CD4-positive, alpha-beta memory T cell (primary cell): ENCODE results near the gene MAST4. TPM values are rescaled to one million over a fixed set of nuclear protein-coding genes. Genes with fewer than 3 reads are reported as not detected.

Source experiments
- CTCF ChIA-PET: fragments of 350-600 bp; sonication (Branson Sonifier 250); formaldehyde crosslinking; loops from one replicate; lab custom pipeline; 2021; ENCODE audit warnings: inconsistent platforms; ENCODE audit not compliant: partially characterized antibody; lab: Charles Lee
- POLR2A ChIA-PET: fragments of 350-600 bp; sonication (Branson Sonifier 250); formaldehyde crosslinking; loops from one replicate; lab custom pipeline; 2021; ENCODE audit not compliant: partially characterized antibody; lab: Charles Lee
- DNase-seq, 5 donors: peaks; one replicate each; pipeline versions ENCODE4 v3.0.0 to v3.0.0-alpha.2; 2020 to 2022; ENCODE audit warnings: mixed read lengths in 1 of 5
- H3K27ac ChIP-seq: one replicate; pipeline ENCODE4 v1.7.0; 2013; ENCODE audit warnings: low read depth, low read length
- H3K27me3 ChIP-seq: 2 replicates; pipeline ENCODE4 v1.7.0; 2013; ENCODE audit warnings: mild to moderate bottlenecking, low read length, moderate library complexity; ENCODE audit not compliant: insufficient read depth
- H3K36me3 ChIP-seq: 2 replicates; pipeline ENCODE4 v1.7.0; 2013; ENCODE audit warnings: mild to moderate bottlenecking, low read length, moderate library complexity; ENCODE audit not compliant: insufficient read depth
- H3K4me1 ChIP-seq: 2 replicates; pipeline ENCODE4 v1.7.0; 2013; ENCODE audit warnings: mild to moderate bottlenecking, low read length, moderate library complexity; ENCODE audit not compliant: insufficient read depth
- H3K4me3 ChIP-seq, 2 donors: one replicate each; pipeline ENCODE4 v1.7.0; 2013; ENCODE audit warnings: low read length in 2 of 2, mild to moderate bottlenecking in 1 of 2
- H3K9me3 ChIP-seq, 2 donors: one replicate each; pipeline ENCODE4 v1.7.0; 2013; ENCODE audit warnings: low read length in 2 of 2, control low read depth in 1 of 2; ENCODE audit not compliant: control insufficient read depth in 1 of 2
- H3K27ac Mint-ChIP-seq, 7 donors: one replicate each; pipeline ENCODE4 v1.8.0; 2020 to 2021; ENCODE audit warnings: mixed read lengths in 7 of 7, mild to moderate bottlenecking in 6 of 7, inconsistent platforms in 3 of 7, moderate library complexity in 3 of 7
- H3K27me3 Mint-ChIP-seq, 2 donors: one replicate each; pipeline ENCODE4 v1.8.0; 2020 to 2021; ENCODE audit warnings: mixed read lengths in 2 of 2
- H3K36me3 Mint-ChIP-seq, 2 donors: one replicate each; pipeline ENCODE4 v1.8.0; 2020 to 2021; ENCODE audit warnings: mixed read lengths in 2 of 2, inconsistent platforms in 1 of 2, mild to moderate bottlenecking in 1 of 2
- H3K4me1 Mint-ChIP-seq, 4 donors: one replicate each; pipeline ENCODE4 v1.8.0; 2020 to 2021; ENCODE audit warnings: mixed read lengths in 4 of 4, mild to moderate bottlenecking in 1 of 4
- H3K4me3 Mint-ChIP-seq, 8 donors: one replicate each; pipeline ENCODE4 v1.8.0; 2020 to 2021; ENCODE audit warnings: mixed read lengths in 8 of 8, mild to moderate bottlenecking in 7 of 8, moderate library complexity in 6 of 8, inconsistent platforms in 3 of 8
- H3K9me3 Mint-ChIP-seq, 8 donors: one replicate each; pipeline ENCODE4 v1.8.0; 2020 to 2021; ENCODE audit warnings: mixed read lengths in 8 of 8, mild to moderate bottlenecking in 5 of 8, inconsistent platforms in 3 of 8, moderate library complexity in 1 of 8
- intact Hi-C: fragments of 100-400 bp; cut with micrococcal nuclease; formaldehyde crosslinking; loops from one replicate; pipeline ENCODE4 v1.15.1; 2023
- polyA plus RNA-seq, 2 donors: library from polyadenylated mRNA; unstranded; fragments of 300-500 nt; fragmentation: Illumina TruSeq; gene quantifications; one replicate each; pipeline ENCODE4 v1.2.3, GENCODE V29; 2021
- total RNA-seq, 2 experiments: library from RNA; stranded (reverse); gene quantifications; one replicate each; pipeline ENCODE4 v1.2.3, GENCODE V29; 2021

MAST4 gene
- total and polyA plus RNA-seq, 4 experiments from 2014 or later, result 9.2 to 27.0 (median 21.3) TPM

GRCh38 chr5:66728049-66728448 lies 131.9 kb downstream of the MAST4 start:
- Histone ChIP-seq H3K27me3 (no peaks in the 10 kb centered on the region), H3K4me3 (no peak overlapping the region), H3K9me3 (no peaks in the 10 kb centered on the region), H3K36me3 (no peaks in the 10 kb centered on the region), H3K27ac (no peak overlapping the region), H3K4me1 (no peaks in the 10 kb centered on the region)
- DNase-seq, result no peak
- no peak overlapping the region for H3K27ac Mint-ChIP-seq
- H3K36me3 Mint-ChIP-seq, result no peaks in the 10 kb centered on the region
- H3K9me3 Mint-ChIP-seq, result no peaks in the 10 kb centered on the region
- intact Hi-C loops, result no loop called here
- no peak overlapping the region for H3K4me3 Mint-ChIP-seq
- ChIA-PET CTCF (no interaction called here), POLR2A (no interaction called here)
- H3K4me1 Mint-ChIP-seq, result no peaks in the 10 kb centered on the region
- peaks cover 2 to 14% of the 10 kb centered on the region in 2 donors for H3K27me3 Mint-ChIP-seq

GRCh38 chr5:66737096-66737495 lies 140.9 kb downstream of the MAST4 start:
- H3K27ac ChIP-seq, result no peak overlapping the region
- no peak for DNase-seq
- no peaks in the 10 kb centered on the region for H3K36me3 Mint-ChIP-seq
- ChIA-PET CTCF (interaction anchor here (1.4 kb wide), 1 partner anchor 18 kb away, joined by 3 read pairs; no protein-coding TSS in a partner anchor), POLR2A (no interaction called here)
- no peaks in the 10 kb centered on the region for H3K9me3 Mint-ChIP-seq
- H3K27ac Mint-ChIP-seq, result no peak overlapping the region
- intact Hi-C loops, result no loop called here
- no peaks in the 10 kb centered on the region for H3K4me1 Mint-ChIP-seq
- H3K36me3 ChIP-seq, result no peaks in the 10 kb centered on the region
- no peaks in the 10 kb centered on the region for H3K27me3 ChIP-seq
- H3K9me3 ChIP-seq, result no peaks in the 10 kb centered on the region
- H3K4me3 Mint-ChIP-seq, result no peak overlapping the region
- H3K4me1 ChIP-seq, result no peaks in the 10 kb centered on the region
- peaks cover 11 to 27% of the 10 kb centered on the region in 2 donors for H3K27me3 Mint-ChIP-seq
- H3K4me3 ChIP-seq, result no peak overlapping the region

- Histone ChIP-seq H3K4me3 (no peak overlapping the region), H3K27me3 (no peaks in the 10 kb centered on the region), H3K36me3 (no peaks in the 10 kb centered on the region), H3K27ac (no peak overlapping the region), H3K9me3 (no peaks in the 10 kb centered on the region), H3K4me1 (no peaks in the 10 kb centered on the region)
- intact Hi-C loops, result no loop called here
- ChIA-PET CTCF (interaction anchor here (1.4 kb wide), 1 partner anchor 17 kb away, joined by 3 read pairs; no protein-coding TSS in a partner anchor), POLR2A (no interaction called here)
- Mint-ChIP-seq H3K27me3 (peaks cover 15 to 24% of the 10 kb centered on the region in 2 donors), H3K27ac (no peak overlapping the region), H3K4me3 (no peak overlapping the region), H3K9me3 (no peaks in the 10 kb centered on the region), H3K4me1 (peaks cover 0 to 4% (median 0%) of the 10 kb centered on the region in 4 donors), H3K36me3 (no peaks in the 10 kb centered on the region)
- no peak for DNase-seq
These were observed 141.9 kb downstream of the MAST4 start for GRCh38 chr5:66738136-66738535.

GRCh38 chr5:66739021-66739420 lies 142.8 kb downstream of the MAST4 start:
- CTCF ChIA-PET, result interaction anchor here (0.7 kb wide), 1 partner anchor 63 kb away, joined by 3 read pairs; no protein-coding TSS in a partner anchor
- Mint-ChIP-seq H3K36me3 (no peaks in the 10 kb centered on the region), H3K27me3 (peaks cover 16 to 24% of the 10 kb centered on the region in 2 donors), H3K4me3 (no peak overlapping the region), H3K27ac (no peak overlapping the region), H3K9me3 (no peaks in the 10 kb centered on the region), H3K4me1 (peaks cover 0 to 5% (median 0%) of the 10 kb centered on the region in 4 donors)
- no peak overlapping the region for H3K4me3 ChIP-seq
- H3K36me3 ChIP-seq, result no peaks in the 10 kb centered on the region
- H3K4me1 ChIP-seq, result no peaks in the 10 kb centered on the region
- no peaks in the 10 kb centered on the region for H3K9me3 ChIP-seq
- no peaks in the 10 kb centered on the region for H3K27me3 ChIP-seq
- H3K27ac ChIP-seq, result no peak overlapping the region
- intact Hi-C loops, result no loop called here
- POLR2A ChIA-PET, result no interaction called here
- no peak for DNase-seq

- no peaks in the 10 kb centered on the region for H3K36me3 Mint-ChIP-seq
- CTCF ChIA-PET, result interaction anchor here (0.7 kb wide), 1 partner anchor 62 kb away, joined by 3 read pairs; no protein-coding TSS in a partner anchor
- H3K4me3 ChIP-seq, result no peak overlapping the region
- no peak overlapping the region for H3K27ac Mint-ChIP-seq
- H3K4me1 ChIP-seq, result no peaks in the 10 kb centered on the region
- H3K4me1 Mint-ChIP-seq, result peaks cover 0 to 5% (median 0%) of the 10 kb centered on the region in 4 donors
- POLR2A ChIA-PET, result no interaction called here
- no peaks in the 10 kb centered on the region for H3K36me3 ChIP-seq
- no peak for DNase-seq
- H3K9me3 ChIP-seq, result no peaks in the 10 kb centered on the region
- no peaks in the 10 kb centered on the region for H3K9me3 Mint-ChIP-seq
- no peak overlapping the region for H3K4me3 Mint-ChIP-seq
- H3K27ac ChIP-seq, result no peak overlapping the region
- H3K27me3 ChIP-seq, result no peaks in the 10 kb centered on the region
- intact Hi-C loops, result no loop called here
- H3K27me3 Mint-ChIP-seq, result peaks cover 16 to 28% of the 10 kb centered on the region in 2 donors
These were observed 143.8 kb downstream of the MAST4 start for GRCh38 chr5:66739951-66740350.

GRCh38 chr5:66741394-66741793 lies 145.2 kb downstream of the MAST4 start:
- H3K4me1 Mint-ChIP-seq, result peaks cover 0 to 5% (median 0%) of the 10 kb centered on the region in 4 donors
- intact Hi-C loops, result no loop called here
- no peak overlapping the region for H3K27ac Mint-ChIP-seq
- H3K4me3 Mint-ChIP-seq, result no peak overlapping the region
- H3K9me3 Mint-ChIP-seq, result no peaks in the 10 kb centered on the region
- Histone ChIP-seq H3K9me3 (no peaks in the 10 kb centered on the region), H3K27me3 (no peaks in the 10 kb centered on the region), H3K27ac (no peak overlapping the region), H3K4me1 (no peaks in the 10 kb centered on the region), H3K4me3 (no peak overlapping the region), H3K36me3 (no peaks in the 10 kb centered on the region)
- CTCF ChIA-PET, result no interaction called here
- peaks cover 19 to 27% of the 10 kb centered on the region in 2 donors for H3K27me3 Mint-ChIP-seq
- POLR2A ChIA-PET, result no interaction called here
- no peaks in the 10 kb centered on the region for H3K36me3 Mint-ChIP-seq
- no peak for DNase-seq

GRCh38 chr5:66742083-66742895 lies 146.1 kb downstream of the MAST4 start:
- no peak overlapping the region for H3K4me3 Mint-ChIP-seq
- H3K4me1 Mint-ChIP-seq, result peaks cover 0 to 5% (median 0%) of the 10 kb centered on the region in 4 donors
- no peaks in the 10 kb centered on the region for H3K4me1 ChIP-seq
- H3K4me3 ChIP-seq, result no peak overlapping the region
- POLR2A ChIA-PET, result no interaction called here
- H3K9me3 Mint-ChIP-seq, result peaks cover 0 to 2% (median 0%) of the 10 kb centered on the region in 8 donors
- intact Hi-C loops, result no loop called here
- H3K36me3 Mint-ChIP-seq, result no peaks in the 10 kb centered on the region
- no peaks in the 10 kb centered on the region for H3K27me3 ChIP-seq
- no peak overlapping the region for H3K27ac ChIP-seq
- DNase-seq, result no peak
- CTCF ChIA-PET, result no interaction called here
- H3K27me3 Mint-ChIP-seq, result peaks cover 18 to 30% of the 10 kb centered on the region in 2 donors
- no peaks in the 10 kb centered on the region for H3K36me3 ChIP-seq
- H3K9me3 ChIP-seq, result no peaks in the 10 kb centered on the region
- H3K27ac Mint-ChIP-seq, result no peak overlapping the region
